HG03460 (cell line): ENCODE data around the gene ZNF609.
"Not testable (repeated sequence)": the region's sequence is repeated elsewhere in the genome, so short reads cannot be mapped to it uniquely, and the experiment has no call there.

Experiments
- ATAC-seq: cut with Tn5 transposase; IDR thresholded peaks from one replicate; pipeline ENCODE4 v1.9.1; 2021; ENCODE audit not compliant: unreplicated experiment

The ZNF609 gene

DNA sequence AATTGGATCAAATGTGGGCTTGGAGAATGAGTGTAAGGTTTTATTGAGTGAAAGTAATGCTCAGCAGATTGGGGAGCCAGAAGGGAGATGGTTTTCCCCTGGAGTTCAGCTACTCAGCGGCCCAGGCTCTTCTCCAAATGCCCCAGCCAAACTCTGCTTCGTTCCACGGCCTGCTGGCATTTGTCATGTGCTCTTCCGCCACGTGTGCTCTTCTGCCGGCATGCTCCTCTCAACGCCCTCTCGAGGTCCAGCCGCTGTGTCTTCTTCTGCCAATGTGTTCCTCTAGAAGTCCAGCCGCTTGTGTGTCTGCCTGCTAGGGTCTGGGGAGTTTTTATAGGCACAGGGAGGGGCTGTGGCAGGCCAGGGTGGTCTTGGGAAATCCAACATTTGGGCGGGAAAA lies 158.2 kb downstream of the ZNF609 start:
- no peak for ATAC-seq

DNA sequence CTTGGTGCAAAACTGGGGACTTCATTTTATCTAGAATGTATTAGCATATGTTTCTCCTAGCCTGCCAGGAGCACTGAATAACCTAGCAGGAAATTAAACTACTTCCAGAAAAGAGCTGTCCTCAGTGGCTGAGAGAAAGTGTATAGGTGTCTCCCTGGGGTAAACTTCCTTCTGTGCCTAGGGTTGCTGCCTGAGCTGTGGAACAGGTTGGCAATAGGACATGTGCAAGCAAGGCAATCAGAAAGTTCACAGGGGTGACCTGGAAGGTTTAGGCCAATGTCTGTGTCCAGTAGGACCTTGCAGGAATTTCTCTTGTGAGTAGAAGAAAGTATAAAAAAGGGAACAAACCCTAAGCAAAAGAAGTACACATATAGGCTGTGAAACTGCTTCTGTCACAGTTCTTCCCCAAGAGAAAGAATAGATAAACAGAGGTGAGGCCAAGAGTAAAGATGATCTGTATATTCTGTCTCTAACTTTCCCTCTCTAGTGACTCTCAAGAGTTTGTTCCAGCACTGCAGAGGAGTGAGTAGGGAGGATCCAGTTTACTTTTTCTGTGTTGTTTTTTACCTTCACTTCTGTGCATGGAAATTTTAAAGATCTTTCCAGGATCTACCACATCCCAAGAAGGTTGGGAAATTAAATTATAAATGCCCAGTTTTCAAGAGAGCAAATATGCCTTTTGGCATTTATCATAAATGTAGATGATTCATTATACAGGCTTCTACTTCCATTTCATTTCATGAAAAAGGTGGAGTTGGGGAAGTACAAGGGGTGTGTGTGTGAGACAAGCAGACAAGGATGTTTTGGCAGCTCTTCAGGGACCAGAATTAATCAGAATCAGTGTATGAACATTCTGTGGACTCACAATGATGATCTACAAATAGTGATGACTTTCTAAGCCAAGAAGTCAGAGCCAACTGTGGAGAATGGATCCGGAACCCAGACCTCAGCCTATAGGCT lies 159.8 kb downstream of the ZNF609 start:
- ATAC-seq, result no peak

DNA sequence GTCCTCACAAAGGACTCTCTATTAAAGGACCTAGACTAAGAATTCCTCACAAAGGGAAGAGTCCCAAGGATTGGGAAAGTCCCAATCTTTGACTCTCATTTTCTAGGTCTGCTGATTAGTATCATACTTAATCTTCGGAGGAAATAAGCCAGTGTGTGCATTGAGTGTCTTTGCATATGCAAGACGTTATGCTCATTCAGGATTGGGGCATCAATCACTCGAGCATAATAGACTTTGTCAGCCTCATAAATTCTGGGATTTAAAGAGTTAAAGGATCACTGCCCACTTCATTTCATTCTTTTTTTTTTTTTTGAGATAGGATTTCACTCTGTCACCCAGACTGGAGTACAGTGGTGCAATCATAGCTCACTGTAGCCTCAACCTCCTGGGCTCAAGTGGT lies 160.7 kb downstream of the ZNF609 start:
- ATAC-seq, result no peak

GRCh38 chr15:64622410-64623260 lies 162.3 kb downstream of the ZNF609 start:
- ATAC-seq, result peak; percentile 61

GRCh38 chr15:64623347-64623996 lies 163.1 kb downstream of the ZNF609 start:
- ATAC-seq, result no peak

GRCh38 chr15:64624242-64624641 lies 163.9 kb downstream of the ZNF609 start:
- no peak for ATAC-seq

DNA sequence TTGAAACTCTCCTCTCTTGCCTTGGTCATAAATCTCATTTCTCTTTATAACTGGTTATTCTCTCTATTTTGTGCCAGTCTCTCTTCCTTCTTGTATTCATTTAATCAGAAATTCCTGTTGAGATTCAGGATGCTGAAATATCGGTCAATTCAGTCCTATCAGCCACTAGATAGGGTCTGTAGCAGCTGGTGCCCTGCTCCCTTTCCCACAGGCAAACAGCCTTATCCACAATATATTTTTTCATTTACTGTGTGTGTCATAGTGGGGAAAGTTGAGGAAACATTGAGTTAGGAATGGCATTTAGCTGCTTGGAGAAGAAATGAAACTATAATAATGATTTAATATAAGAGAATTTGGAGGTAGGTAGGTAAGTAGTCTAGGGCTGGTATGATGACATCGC lies 168.7 kb downstream of the ZNF609 start:
- no peak for ATAC-seq

DNA sequence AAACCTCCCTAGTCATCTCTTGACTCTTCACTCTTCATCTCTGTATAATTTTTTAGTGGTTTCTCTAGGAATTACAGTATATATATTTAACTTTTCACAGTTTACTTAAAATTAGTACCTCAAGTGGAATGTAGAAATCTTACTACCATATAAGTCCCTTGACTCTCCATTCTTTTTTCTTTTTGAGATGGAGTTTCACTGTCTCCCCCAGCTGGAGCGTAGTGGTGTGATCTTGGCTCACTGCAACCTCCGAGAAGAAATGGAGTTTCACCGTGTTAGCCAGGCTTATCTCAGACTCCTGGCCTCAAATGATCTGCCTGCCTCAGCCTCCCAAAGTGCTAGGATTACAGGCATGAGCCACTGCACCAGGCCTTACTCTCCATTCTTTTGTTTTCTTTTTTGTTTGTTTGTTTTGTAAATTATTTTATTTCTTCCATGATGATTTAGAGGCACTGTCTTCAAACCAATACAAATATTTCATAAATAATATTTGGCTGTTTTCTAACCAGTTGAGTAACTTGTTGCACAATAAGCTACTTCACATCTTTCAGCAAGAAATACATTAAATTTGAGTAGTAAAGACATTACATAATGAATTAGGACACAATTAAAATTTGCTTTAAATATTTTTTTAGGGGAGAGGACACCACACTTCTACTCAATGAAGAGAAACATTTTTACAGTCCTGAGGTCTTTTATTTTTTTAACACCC lies 170.2 kb downstream of the ZNF609 start:
- ATAC-seq, result no peak

GRCh38 chr15:64632639-64633038 lies 172.3 kb downstream of the ZNF609 start:
- not testable (repeated sequence) for ATAC-seq

GRCh38 chr15:64633332-64633731 lies 173.0 kb downstream of the ZNF609 start:
- ATAC-seq, result no peak

- ATAC-seq, result peak; percentile 72
Observed at GRCh38 chr15:64634027-64634426, 173.6 kb downstream of the ZNF609 start.

DNA sequence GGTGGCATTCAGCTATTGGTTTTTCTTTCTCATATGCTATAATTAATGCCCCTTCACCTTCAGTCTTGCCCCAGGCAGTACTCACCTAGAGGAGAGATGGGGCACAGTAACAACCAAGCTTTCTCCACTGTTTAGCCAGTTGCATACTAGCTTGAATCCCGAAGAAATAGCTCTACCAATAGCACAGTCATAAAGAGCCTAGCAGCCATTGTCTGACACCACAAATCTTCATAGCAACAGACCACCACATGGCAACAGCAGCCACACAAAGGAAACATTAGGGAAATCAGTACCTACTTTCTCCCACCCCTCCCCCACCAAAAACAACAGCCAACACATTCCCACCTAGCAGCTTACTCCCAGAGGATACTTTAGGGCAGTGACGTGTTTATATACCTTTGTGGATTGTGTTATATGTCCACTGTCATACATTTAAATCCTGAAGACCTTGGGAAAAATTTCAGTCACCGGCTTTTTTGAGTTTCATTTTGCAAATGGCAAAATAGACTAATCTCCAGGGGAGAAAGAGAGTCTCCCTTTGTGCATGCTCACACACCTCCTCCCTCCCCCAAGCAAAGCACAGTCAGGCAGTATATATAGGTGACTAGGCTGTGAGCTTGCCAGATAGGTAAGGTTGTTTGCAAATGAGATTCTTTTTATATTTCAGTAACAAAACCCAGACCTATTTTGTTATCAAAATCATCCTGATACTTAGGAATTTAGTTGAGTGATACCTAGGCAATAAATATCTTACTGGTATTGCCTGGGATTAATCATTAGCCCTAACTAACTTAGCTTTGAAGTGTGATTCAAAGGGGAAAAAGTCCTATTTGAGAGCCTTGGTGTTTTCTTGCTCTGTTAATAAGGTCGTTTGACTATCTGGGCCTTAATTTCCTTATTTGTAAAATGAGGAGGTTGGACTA lies 174.5 kb downstream of the ZNF609 start:
- peak; percentile 47 for ATAC-seq

DNA sequence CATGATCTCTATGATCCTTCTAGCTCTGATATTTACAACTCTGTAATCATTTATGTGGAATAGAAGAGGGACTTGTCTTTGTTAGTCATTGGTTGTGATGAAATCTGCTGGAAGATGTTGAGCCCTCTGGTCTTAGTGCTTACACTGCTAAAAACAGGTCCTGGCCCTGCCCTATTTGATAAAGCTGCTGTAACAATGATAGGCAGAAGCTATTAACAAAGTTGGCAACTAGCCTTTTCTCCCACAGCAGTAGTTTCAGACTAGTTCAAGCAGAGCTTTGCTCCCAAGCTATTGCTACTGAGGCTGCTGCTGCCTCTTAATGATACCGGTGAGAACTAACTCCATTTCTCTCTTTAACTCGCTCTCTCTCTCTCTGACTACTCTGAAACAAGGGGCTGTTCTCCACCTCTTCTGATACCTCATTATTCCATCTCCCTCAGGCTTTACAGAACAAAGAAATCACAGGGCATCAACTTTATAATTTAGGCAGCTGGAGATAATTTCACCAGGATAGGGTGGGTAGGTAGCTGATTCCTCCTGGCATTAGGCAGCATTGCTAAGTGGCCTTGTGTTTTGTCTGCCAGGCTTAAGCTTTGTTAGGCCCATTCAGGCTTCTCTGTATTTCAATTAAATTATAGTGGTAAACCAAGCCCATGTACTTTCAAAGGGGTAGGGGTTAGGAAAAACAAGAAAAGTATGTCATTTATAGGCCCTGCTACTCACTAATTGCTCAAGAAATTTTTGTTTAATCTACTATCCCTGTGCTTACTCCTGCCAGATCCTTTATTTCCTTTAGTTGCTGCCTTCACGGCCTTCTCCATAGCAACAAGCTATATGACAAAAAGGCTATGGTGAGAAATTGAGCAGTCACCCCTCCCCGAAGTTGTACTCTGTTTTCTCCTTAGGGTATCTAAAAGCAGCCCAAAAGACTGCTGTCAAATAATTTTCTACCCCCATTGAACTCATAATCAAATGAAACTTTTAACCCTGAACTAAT lies 175.4 kb downstream of the ZNF609 start:
- peak; percentile 16 for ATAC-seq

DNA sequence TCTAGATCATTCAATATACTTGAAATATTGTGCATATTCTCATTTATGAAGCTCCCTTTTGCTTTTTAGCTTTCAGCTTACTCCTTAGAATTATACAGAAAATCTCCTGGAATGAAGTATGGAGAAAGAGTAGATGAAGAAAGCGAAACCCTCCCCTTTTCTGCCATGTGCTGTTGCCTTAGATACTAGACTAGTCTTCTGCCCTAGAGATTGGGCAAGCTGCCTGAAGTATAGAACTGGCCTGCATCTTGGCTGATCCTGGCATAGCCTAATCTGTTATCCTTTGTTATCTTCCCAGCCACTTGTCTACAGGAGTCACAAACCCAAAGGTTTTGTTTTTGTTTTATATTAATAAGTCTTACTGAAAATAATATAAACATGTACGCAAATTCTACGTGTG lies 176.2 kb downstream of the ZNF609 start:
- no peak for ATAC-seq

GRCh38 chr15:64637412-64637811 lies 177.0 kb downstream of the ZNF609 start:
- no peak for ATAC-seq

GRCh38 chr15:64639744-64640143 lies 179.4 kb downstream of the ZNF609 start:
- not testable (repeated sequence) for ATAC-seq

DNA sequence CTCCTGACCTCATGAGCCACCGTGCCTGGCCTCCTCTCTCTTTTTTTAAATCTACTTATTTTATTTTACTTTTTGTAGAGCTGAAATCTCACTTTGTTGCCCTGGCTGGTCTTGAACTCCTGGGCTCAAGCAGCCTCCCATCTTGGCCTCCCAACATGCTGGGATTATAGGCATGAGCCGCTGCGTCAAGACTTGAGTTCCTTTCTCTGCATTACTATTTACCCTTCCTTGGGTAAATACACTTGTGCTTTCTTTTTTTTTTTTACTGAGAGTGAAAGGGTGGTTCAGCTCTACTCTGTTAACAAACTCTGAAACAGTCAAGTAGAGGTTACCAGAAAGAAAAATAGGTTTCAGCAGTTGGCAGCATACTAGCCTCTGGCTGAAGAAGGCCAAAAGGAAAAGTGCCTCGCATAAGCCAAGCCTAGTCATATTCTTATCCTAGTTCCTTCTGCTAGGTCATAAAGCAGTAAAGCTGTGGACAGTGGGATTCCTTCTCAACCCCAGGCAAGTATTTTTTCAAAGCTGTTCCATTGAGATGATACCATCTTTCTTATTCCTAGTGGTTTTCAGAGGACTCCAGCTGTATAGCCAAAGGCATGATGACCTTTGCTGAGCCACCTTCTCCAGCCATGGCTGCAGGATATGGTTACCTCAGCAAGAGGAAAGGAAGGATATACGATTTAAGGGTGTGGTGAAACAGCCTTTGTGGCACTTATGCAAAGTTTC lies 179.9 kb downstream of the ZNF609 start:
- ATAC-seq, result no peak

DNA sequence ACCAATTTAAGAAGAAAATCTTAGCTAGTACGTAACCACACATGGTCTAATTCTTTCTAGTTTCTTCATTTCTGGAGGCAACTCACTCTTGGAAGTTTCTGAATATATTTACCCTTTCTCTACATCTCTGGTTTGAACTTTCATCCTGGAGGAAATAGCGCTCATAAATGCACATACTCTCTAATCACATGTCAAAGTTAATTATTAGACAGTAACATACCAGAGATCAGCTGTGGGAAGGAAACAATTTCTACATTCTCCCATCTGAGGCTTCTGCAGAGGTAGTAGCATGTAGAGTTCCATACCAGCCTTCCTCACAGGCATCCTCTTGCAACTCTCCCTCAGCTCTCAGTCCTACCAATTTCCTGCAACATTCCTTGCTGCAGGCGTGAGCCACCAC lies 182.5 kb downstream of the ZNF609 start:
- no peak for ATAC-seq
